Hepatocyte (in vitro differentiated cells): Measurements from ENCODE around the gene PPP1R27.

Experiments
- CTCF ChIP-seq: fragments of 200-600 bp; sonication (generic); IDR thresholded peaks from 2 replicates; pipeline ENCODE4 v1.5.1; 2016; ENCODE audit warnings: antibody characterized with exemption, mild to moderate bottlenecking; ENCODE audit not compliant: poor library complexity
- EZH2 ChIP-seq: fragments of 200-600 bp; sonication (generic); IDR thresholded peaks from 2 replicates; pipeline ENCODE4 v1.6.1; 2016; ENCODE audit warnings: antibody characterized with exemption, mild to moderate bottlenecking, borderline replicate concordance
- EZH2phosphoT487 ChIP-seq: fragments of 200-600 bp; sonication (generic); IDR thresholded peaks from one replicate; pipeline ENCODE4 v1.6.1; 2018; ENCODE audit warnings: antibody characterized with exemption, mild to moderate bottlenecking, low read depth, moderate library complexity; ENCODE audit not compliant: unreplicated experiment, severe bottlenecking

- TF ChIP-seq CTCF (no peak), EZH2phosphoT487 (no peak), EZH2 (no peak)
Measured at GRCh38 chr17:81860756-81861568, 26.1 kb upstream of the PPP1R27 start.
